Mucosa of descending colon (tissue), 3 donors: ENCODE measurements around the gene PLIN4. TPM values are rescaled to one million over a fixed set of nuclear protein-coding genes. Genes with fewer than 3 reads are reported as not detected.
A peak's percentile ranks its signal among the peaks of the same experiment; 100 is the strongest.
"Not testable (repeated sequence)": the region's sequence is repeated elsewhere in the genome, so short reads cannot be mapped to it uniquely, and the experiment has no call there.

Source experiments
- ATAC-seq: fragments of 200-7000 bp; cut with Tn5 transposase; one replicate; pipeline ENCODE4 v1.9.1; 2020; ENCODE audit warnings: mild to moderate bottlenecking, moderate library complexity
- DNase-seq, 3 donors: peaks; one replicate each; pipeline ENCODE4 v3.0.0-alpha.2; 2020
- H3K36me3 ChIP-seq: fragments of 200-600 bp; one replicate; pipeline ENCODE4 v1.8.0; 2021; ENCODE audit warnings: low read depth, mild to moderate bottlenecking
- H3K4me1 ChIP-seq: fragments of 200-600 bp; one replicate; pipeline ENCODE4 v1.8.0; 2021; ENCODE audit warnings: low read depth, mild to moderate bottlenecking
- H3K4me3 ChIP-seq: fragments of 200-600 bp; one replicate; pipeline ENCODE4 v1.8.0; 2021; ENCODE audit warnings: mild to moderate bottlenecking
- H3K9me3 ChIP-seq: fragments of 200-600 bp; one replicate; pipeline ENCODE4 v1.8.0; 2021; ENCODE audit warnings: mild to moderate bottlenecking
- CTCF ChIP-seq: fragments of 200-600 bp; IDR thresholded peaks from one replicate; pipeline ENCODE4 v1.8.0; 2022; ENCODE audit warnings: antibody characterized with exemption, mild to moderate bottlenecking
- intact Hi-C, 2 donors: fragments of 100-400 bp; cut with DNase I in 1 of 2; cut with micrococcal nuclease in 1 of 2; formaldehyde crosslinking; loops; one replicate each; pipeline versions ENCODE4 v1.11.0 to v1.11.1; 2022; cut with DNase I, micrococcal nuclease
- total RNA-seq, 3 donors: library from RNA; stranded (reverse); fragmentation: NEBNext Ultra II Directional in 2 of 3; extraction: Animal tissue kit (Norgen Biotek cat#: 25700) in 2 of 3; gene quantifications; one replicate each; pipeline versions ENCODE4 v1.2.1 to v1.2.4, GENCODE V29; 2021 to 2023
- donor health status: DM: no; HTN: no; CAD: no; lungs with moderate emphysema.
- donor health status: DM: no; HTN: no; CAD: no.
- donor health status: DM: no; HTN: yes; CAD: no.

PLIN4 gene
- total RNA-seq, 3 donors from 2014 or later: 2.8 to 90.0 (median 3.4) TPM

GRCh38 chr19:4533334-4533733 is 15.0 kb upstream of the PLIN4 start:
- Histone ChIP-seq H3K4me3 (no peak overlapping the region), H3K4me1 (peaks cover 13% of the 10 kb centered on the region), H3K36me3 (no peaks in the 10 kb centered on the region), H3K9me3 (no peaks in the 10 kb centered on the region)
- ATAC-seq (no peak), DNase-seq (no peak)
- intact Hi-C loops: no loop called here
- no peak for TF ChIP-seq CTCF

GRCh38 chr19:4531562-4532165 is 13.4 kb upstream of the PLIN4 start:
- intact Hi-C loops: no loop called here
- H3K4me1 ChIP-seq: peaks cover 13% of the 10 kb centered on the region
- H3K4me3 ChIP-seq: no peak overlapping the region
- TF ChIP-seq CTCF: no peak
- ATAC-seq: peak; percentile 33
- H3K9me3 ChIP-seq: no peaks in the 10 kb centered on the region
- H3K36me3 ChIP-seq: no peaks in the 10 kb centered on the region
- peak in 1 of 3 donors; percentile 54 for DNase-seq

- Histone ChIP-seq H3K36me3 (no peaks in the 10 kb centered on the region), H3K4me3 (no peak overlapping the region), H3K9me3 (no peaks in the 10 kb centered on the region), H3K4me1 (peaks cover under 1% of the 10 kb centered on the region)
- no peak for ATAC-seq
- intact Hi-C loops: no loop called here
- no peak for TF ChIP-seq CTCF
- DNase-seq: no peak
Measured at GRCh38 chr19:4529924-4530522, 11.7 kb upstream of the PLIN4 start.

GRCh38 chr19:4528843-4529242 is 10.6 kb upstream of the PLIN4 start:
- no peak for DNase-seq
- Histone ChIP-seq H3K4me1 (no peaks in the 10 kb centered on the region), H3K9me3 (no peaks in the 10 kb centered on the region), H3K4me3 (no peak overlapping the region), H3K36me3 (no peaks in the 10 kb centered on the region)
- intact Hi-C loops: no loop called here
- no peak for ATAC-seq
- no peak for TF ChIP-seq CTCF

- DNase-seq, ATAC-seq, H3K9me3 ChIP-seq, intact Hi-C loops, H3K4me3 ChIP-seq, H3K4me1 ChIP-seq, H3K36me3 ChIP-seq: not testable (repeated sequence)
Measured at GRCh38 chr19:4527377-4527776, 9.1 kb upstream of the PLIN4 start.

GRCh38 chr19:4525563-4526002 is 7.3 kb upstream of the PLIN4 start:
- Histone ChIP-seq H3K4me3 (no peak overlapping the region), H3K36me3 (no peaks in the 10 kb centered on the region), H3K4me1 (no peaks in the 10 kb centered on the region), H3K9me3 (no peaks in the 10 kb centered on the region)
- intact Hi-C loops: no loop called here
- ATAC-seq: no peak
- DNase-seq: no peak
- no peak for TF ChIP-seq CTCF
